GM18951 (cell line): ENCODE measurements around the gene MYCT1.
"Not testable (repeated sequence)": the region's sequence is repeated elsewhere in the genome, so short reads cannot be mapped to it uniquely, and the experiment has no call there.

Source experiments
- POLR2A ChIP-seq: IDR thresholded peaks from 4 replicates; pipeline ENCODE4 v1.6.1; 2011; ENCODE audit warnings: mild to moderate bottlenecking; ENCODE audit not compliant: insufficient read length, insufficient read depth; ENCODE audit errors: extremely low read depth
- in situ Hi-C: fragments of 300-500 bp; cut with MboI; formaldehyde crosslinking; loops from one replicate; pipeline ENCODE4 v1.12.0; 2022; ENCODE audit warnings: low sequenced_read_pairs, mixed read lengths, inconsistent platforms; ENCODE audit not compliant: unreplicated experiment

Gene MYCT1

GRCh38 chr6:152698692-152699091 lies 995 bp downstream of the MYCT1 start:
- in situ Hi-C loops, result no loop called here
- TF ChIP-seq POLR2A, result no peak

- no peak for TF ChIP-seq POLR2A
- in situ Hi-C loops, result no loop called here
Measured at GRCh38 chr6:152700427-152700826, 2.7 kb downstream of the MYCT1 start.

DNA sequence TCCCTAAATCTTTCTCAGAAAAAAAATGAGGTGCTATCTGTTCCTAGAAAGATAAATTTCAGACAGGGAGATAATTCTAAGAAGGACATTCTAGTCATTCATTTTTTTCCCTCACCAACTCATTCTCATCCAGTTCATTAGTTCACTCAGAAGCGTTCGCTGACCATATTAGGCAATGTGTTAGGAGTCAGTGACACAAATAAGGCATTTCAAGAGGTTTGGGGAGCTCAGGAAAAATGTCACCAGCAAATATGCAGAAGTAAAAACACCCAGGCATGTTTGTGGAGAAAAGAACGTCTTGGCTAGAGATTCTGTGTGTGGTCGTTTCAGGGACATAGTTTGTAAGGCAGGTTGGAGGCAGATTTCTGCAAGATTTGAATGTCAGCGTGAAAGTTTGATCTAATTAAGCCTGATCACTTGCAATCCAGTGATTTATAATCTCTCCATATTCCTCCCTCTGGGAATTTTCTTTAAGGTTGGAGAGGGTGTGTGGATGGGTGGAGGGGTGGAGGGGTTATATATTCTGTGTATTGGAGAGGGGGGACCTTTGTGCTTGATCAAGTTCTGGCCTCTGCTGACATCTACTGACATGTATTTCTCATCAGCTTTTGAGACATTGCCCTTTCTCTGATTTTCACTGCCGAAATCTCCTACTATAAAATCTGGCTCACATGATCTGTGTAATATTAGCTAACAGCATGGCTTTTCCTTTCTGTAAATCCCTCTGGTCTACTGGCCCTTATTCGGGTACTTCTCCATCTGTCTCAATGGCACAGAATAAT lies 3.6 kb downstream of the MYCT1 start:
- in situ Hi-C loops, result no loop called here
- no peak for TF ChIP-seq POLR2A

DNA sequence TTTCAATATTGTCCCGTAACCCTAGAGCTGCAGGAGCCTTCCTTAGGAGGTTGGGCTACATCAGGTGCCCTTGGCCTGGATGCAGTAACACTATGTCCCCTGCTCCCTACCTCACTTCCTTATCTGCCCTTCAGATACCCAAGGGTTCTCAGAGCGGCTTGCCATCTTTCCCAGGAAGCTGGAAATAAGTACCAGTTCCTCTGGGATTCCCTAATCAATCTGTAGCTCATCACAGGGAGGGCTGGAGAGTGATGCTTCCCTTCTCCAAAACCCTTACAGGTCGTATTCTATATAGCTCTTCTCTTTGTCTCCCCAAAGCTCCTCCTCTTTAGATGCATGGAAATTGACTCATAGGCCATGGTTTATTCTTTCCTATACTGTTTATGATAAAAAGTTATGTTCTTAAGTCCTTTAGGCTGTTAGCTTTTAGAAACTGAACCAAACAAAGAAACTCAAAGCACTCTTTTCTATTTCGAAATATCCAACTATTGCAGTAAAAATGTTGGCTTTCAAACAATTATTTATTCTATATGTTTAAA lies 4.2 kb downstream of the MYCT1 start:
- in situ Hi-C loops, result no loop called here
- TF ChIP-seq POLR2A, result no peak

GRCh38 chr6:152703750-152704149 lies 6.1 kb downstream of the MYCT1 start:
- in situ Hi-C loops, result not testable (repeated sequence)

DNA sequence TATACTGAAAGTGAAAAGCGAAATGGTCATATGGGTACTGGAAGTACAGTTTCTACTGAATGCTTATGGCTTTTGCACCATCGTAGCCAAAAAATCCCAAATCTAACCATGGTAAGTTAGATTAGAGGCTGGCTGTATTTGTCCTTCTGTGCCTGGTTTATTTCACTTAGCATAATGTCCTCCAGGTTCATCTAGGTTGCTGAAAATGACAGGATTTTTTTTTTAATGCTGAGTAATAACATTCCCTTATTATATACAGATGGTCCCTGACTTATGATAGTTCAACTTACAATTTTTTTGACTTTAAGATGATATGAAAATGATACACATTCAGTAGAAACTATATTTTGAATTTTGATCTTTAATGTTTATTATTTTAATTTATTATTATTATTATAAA lies 7.6 kb downstream of the MYCT1 start:
- in situ Hi-C loops, result no loop called here
- TF ChIP-seq POLR2A, result no peak

DNA sequence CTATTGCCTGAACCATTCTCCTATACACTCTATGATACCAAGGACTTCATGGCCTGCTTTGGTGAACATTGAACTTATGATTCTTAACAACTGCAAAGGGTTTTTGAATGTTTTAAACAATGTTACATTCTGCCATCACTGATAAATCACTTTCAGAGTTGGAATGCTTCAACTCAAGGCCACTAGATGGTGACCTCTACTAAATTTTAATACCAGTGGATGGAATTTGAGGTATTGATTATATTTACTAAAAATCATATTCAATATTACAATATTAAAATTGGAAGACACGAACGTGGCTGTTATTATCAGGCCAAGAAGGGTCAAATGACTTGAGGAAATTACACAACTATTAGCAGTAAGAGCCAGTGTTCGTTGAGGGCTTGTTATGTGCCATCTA lies 18.6 kb downstream of the MYCT1 start:
- no peak for TF ChIP-seq POLR2A
- in situ Hi-C loops, result no loop called here

GRCh38 chr6:152720974-152721373 lies 23.3 kb downstream of the MYCT1 start:
- in situ Hi-C loops, result no loop called here
- TF ChIP-seq POLR2A, result no peak

GRCh38 chr6:152721956-152722355 lies 24.3 kb downstream of the MYCT1 start:
- no peak for TF ChIP-seq POLR2A

DNA sequence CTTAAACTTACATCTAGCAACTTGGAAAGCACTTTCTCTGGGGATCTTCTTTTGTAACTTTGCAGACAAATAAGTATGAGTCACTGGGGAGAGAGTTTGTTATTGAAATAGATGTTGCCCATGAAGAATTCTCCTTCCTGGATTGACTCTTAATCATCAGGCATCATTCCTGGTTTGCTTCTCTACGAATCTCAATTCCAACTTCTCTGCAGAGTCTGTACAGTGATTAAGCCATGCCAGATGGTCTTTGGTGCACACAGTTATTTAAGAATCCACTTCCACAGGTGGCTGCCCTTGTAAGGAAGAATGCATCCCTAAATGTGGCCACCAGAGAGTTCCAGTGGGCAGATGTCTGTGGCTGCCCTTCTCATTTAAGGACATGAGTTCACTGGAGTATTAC lies 25.7 kb downstream of the MYCT1 start:
- TF ChIP-seq POLR2A, result no peak
- in situ Hi-C loops, result no loop called here

More at GRCh38 chr6:152721956-152722355, 24.3 kb downstream of the MYCT1 start:
- in situ Hi-C loops, result no loop called here

DNA sequence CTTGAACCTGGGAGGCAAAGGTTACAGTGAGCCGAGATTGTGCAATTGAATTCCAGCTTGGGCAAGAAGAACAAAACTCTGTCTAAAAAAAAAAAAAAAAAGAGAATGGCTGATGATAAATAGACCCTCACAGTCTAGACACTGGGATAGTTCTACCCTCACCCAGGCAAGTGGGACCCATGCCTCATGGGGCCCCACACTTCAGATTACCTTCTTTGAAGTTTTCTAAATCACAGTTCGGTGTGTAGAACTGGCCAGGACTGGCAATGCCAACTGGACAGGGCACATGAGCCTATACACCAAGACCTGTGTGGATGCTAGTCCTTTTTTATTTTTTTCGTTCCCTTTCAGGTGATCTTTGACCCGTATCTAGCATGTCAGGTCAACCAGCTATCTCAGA lies 28.6 kb downstream of the MYCT1 start:
- in situ Hi-C loops, result no loop called here
- TF ChIP-seq POLR2A, result no peak

DNA sequence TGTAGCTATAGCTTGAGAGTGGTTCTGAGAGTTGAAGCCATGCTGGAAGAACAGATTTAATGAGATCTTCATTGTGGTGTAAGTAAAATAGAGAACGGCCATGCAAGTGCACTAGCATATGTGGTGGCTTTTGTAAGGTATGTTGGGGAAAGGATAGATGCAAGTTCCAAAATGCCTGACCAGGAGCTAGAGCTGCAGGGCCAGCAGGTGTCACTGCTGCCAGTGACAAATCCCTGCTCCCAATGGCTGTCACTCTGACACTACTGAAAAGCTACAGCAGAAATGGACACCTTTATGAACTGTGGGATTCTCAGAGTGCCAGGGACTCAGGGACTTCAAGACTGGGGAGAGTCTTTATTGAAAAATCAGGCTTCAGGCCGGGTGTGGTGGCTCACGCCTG lies 29.8 kb downstream of the MYCT1 start:
- TF ChIP-seq POLR2A, result no peak
- in situ Hi-C loops, result no loop called here

DNA sequence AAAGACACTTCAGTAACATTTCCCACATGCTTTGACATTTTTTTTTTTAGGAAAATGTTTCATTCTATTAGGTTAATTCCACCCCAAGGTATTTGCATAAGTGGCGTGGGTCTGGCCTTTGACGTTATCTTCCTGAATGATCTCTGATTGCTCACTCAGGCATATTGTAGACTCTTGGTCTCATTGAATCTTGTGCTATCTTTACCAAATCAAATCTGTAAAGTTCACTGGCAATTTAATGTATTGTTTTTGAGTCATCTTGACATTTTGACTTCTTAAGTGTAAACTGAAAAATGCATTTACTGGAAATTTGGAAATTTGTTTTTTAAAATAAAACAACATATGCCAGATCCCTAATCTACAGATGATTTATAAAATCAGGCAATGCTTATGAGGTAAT lies 36.9 kb downstream of the MYCT1 start:
- in situ Hi-C loops, result no loop called here
- TF ChIP-seq POLR2A, result no peak

DNA sequence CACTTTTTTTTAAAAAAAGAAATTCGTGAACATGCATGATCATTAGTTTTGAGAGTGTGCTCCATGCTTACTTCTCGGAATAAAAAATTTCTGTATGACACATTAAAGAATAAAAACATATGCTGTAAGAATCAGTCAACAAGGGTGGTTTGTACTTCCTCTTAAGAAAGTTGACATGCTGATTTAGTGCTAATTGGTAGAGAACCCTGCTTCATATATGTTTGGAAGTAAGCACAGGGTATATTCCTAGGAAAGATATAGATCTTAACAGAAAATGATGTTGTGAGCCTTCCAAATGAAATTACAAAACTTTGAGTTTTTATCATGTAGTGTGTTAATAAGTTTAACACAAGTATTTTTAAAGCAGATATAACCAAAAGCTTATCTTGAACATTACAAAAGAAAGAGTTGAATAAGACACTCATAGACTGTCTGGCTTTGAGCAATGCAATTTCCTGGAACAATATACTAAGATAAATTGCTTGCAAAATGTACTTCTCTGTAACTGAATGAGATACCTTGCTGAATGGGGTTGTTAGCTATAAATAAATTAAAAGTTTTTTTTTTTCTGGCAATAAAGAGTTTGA lies 39.1 kb downstream of the MYCT1 start:
- in situ Hi-C loops, result no loop called here
- TF ChIP-seq POLR2A, result no peak
